H1 (cell line): ENCODE data around the gene IFI30. TPM values are rescaled to one million over a fixed set of nuclear protein-coding genes. Genes with fewer than 3 reads are reported as not detected.

ENCODE experiments used
- RBBP5 ChIP-seq: IDR thresholded peaks from 2 replicates; pipeline ENCODE4 v1.7.1; 2012; ENCODE audit warnings: low read depth, mild to moderate bottlenecking, inconsistent platforms, low read length, moderate library complexity, borderline replicate concordance
- polyA plus RNA-seq, 7 experiments: library from polyadenylated mRNA; depleted of rRNA in 3 of 7; stranded (reverse) in 5 of 7; unstranded in 2 of 7; fragments of >200 nt in 5 of 7; fragments of 200-250 nt in 2 of 7; gene quantifications; 1 replicate in 5 of 7; 2 replicates in 1 of 7; 4 replicates in 1 of 7; pipeline versions ENCODE4 v1.2.1 to v1.2.3, GENCODE V29; 2011 to 2013; ENCODE audit warnings: missing spikeins in 2 of 7, mixed read lengths in 2 of 7
- total RNA-seq: library from RNA; stranded (reverse); fragmentation: NEBNext Ultra II Directional; extraction: Animal tissue kit (Norgen Biotek cat#: 25700); gene quantifications from 2 replicates; pipeline ENCODE4 v1.2.1, GENCODE V29; 2021
- TF ChIP-seq, protein P1 (sequence below): fragments of 300-600 bp; sonication (generic); IDR thresholded peaks from 2 replicates; pipeline ENCODE4 v1.7.1; 2012; ENCODE audit warnings: low read length, moderate library complexity, mild to moderate bottlenecking, inconsistent platforms; ENCODE audit not compliant: insufficient replicate concordance
- TF ChIP-seq, protein P2 (sequence below), 3 experiments: IDR thresholded peaks; 1 replicate in 2 of 3; 2 replicates in 1 of 3; pipeline versions ENCODE4 v1.5.1 to v1.6.1; 2011; ENCODE audit warnings: low read length in 3 of 3, mild to moderate bottlenecking in 3 of 3, inconsistent platforms in 2 of 3, low read depth in 1 of 3, moderate library complexity in 1 of 3; ENCODE audit not compliant: insufficient read depth in 1 of 3; ENCODE audit errors: control extremely low read depth in 1 of 3

The IFI30 gene
- total and polyA plus RNA-seq, 2 of the 8 experiments (the other 6 are each of a cell fraction or from before 2014, with no cell fraction given): 28.9 to 62.4 TPM

DNA sequence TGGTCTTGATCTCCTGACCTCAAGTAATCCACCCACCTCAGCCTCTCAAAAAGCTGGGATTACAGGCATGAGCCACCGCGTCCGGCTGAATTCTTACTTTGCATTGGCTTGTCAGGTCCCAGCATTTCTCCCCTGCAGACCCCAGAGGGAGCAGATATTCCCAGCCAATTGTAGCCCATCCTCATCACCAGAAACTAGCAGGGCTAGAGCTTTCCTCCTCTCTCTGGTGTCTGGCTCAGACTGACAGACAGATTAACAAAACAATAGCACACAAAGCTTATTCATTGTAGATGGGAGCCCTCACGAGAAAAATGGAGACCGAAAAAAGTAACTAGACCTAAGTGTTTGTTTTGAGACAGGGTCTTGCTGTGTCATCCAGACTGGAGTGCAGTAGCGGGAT is 11.9 kb downstream of the IFI30 start (continued):
- TF ChIP-seq, protein P1, sequence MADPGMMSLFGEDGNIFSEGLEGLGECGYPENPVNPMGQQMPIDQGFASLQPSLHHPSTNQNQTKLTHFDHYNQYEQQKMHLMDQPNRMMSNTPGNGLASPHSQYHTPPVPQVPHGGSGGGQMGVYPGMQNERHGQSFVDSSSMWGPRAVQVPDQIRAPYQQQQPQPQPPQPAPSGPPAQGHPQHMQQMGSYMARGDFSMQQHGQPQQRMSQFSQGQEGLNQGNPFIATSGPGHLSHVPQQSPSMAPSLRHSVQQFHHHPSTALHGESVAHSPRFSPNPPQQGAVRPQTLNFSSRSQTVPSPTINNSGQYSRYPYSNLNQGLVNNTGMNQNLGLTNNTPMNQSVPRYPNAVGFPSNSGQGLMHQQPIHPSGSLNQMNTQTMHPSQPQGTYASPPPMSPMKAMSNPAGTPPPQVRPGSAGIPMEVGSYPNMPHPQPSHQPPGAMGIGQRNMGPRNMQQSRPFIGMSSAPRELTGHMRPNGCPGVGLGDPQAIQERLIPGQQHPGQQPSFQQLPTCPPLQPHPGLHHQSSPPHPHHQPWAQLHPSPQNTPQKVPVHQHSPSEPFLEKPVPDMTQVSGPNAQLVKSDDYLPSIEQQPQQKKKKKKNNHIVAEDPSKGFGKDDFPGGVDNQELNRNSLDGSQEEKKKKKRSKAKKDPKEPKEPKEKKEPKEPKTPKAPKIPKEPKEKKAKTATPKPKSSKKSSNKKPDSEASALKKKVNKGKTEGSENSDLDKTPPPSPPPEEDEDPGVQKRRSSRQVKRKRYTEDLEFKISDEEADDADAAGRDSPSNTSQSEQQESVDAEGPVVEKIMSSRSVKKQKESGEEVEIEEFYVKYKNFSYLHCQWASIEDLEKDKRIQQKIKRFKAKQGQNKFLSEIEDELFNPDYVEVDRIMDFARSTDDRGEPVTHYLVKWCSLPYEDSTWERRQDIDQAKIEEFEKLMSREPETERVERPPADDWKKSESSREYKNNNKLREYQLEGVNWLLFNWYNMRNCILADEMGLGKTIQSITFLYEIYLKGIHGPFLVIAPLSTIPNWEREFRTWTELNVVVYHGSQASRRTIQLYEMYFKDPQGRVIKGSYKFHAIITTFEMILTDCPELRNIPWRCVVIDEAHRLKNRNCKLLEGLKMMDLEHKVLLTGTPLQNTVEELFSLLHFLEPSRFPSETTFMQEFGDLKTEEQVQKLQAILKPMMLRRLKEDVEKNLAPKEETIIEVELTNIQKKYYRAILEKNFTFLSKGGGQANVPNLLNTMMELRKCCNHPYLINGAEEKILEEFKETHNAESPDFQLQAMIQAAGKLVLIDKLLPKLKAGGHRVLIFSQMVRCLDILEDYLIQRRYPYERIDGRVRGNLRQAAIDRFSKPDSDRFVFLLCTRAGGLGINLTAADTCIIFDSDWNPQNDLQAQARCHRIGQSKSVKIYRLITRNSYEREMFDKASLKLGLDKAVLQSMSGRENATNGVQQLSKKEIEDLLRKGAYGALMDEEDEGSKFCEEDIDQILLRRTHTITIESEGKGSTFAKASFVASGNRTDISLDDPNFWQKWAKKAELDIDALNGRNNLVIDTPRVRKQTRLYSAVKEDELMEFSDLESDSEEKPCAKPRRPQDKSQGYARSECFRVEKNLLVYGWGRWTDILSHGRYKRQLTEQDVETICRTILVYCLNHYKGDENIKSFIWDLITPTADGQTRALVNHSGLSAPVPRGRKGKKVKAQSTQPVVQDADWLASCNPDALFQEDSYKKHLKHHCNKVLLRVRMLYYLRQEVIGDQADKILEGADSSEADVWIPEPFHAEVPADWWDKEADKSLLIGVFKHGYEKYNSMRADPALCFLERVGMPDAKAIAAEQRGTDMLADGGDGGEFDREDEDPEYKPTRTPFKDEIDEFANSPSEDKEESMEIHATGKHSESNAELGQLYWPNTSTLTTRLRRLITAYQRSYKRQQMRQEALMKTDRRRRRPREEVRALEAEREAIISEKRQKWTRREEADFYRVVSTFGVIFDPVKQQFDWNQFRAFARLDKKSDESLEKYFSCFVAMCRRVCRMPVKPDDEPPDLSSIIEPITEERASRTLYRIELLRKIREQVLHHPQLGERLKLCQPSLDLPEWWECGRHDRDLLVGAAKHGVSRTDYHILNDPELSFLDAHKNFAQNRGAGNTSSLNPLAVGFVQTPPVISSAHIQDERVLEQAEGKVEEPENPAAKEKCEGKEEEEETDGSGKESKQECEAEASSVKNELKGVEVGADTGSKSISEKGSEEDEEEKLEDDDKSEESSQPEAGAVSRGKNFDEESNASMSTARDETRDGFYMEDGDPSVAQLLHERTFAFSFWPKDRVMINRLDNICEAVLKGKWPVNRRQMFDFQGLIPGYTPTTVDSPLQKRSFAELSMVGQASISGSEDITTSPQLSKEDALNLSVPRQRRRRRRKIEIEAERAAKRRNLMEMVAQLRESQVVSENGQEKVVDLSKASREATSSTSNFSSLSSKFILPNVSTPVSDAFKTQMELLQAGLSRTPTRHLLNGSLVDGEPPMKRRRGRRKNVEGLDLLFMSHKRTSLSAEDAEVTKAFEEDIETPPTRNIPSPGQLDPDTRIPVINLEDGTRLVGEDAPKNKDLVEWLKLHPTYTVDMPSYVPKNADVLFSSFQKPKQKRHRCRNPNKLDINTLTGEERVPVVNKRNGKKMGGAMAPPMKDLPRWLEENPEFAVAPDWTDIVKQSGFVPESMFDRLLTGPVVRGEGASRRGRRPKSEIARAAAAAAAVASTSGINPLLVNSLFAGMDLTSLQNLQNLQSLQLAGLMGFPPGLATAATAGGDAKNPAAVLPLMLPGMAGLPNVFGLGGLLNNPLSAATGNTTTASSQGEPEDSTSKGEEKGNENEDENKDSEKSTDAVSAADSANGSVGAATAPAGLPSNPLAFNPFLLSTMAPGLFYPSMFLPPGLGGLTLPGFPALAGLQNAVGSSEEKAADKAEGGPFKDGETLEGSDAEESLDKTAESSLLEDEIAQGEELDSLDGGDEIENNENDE: no peak
- TF ChIP-seq, protein P2, sequence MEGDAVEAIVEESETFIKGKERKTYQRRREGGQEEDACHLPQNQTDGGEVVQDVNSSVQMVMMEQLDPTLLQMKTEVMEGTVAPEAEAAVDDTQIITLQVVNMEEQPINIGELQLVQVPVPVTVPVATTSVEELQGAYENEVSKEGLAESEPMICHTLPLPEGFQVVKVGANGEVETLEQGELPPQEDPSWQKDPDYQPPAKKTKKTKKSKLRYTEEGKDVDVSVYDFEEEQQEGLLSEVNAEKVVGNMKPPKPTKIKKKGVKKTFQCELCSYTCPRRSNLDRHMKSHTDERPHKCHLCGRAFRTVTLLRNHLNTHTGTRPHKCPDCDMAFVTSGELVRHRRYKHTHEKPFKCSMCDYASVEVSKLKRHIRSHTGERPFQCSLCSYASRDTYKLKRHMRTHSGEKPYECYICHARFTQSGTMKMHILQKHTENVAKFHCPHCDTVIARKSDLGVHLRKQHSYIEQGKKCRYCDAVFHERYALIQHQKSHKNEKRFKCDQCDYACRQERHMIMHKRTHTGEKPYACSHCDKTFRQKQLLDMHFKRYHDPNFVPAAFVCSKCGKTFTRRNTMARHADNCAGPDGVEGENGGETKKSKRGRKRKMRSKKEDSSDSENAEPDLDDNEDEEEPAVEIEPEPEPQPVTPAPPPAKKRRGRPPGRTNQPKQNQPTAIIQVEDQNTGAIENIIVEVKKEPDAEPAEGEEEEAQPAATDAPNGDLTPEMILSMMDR (IDR thresholded peaks at IDR 0.05; ENCODE audit: control extremely low read depth in 1 of 3, insufficient read depth in 1 of 3, low read depth in 1 of 3, low read length in 3 of 3): no peak
- no peak for TF ChIP-seq RBBP5
